ENCODE measurements around the gene CCDC43. TPM values are rescaled to one million over a fixed set of nuclear protein-coding genes. Genes with fewer than 3 reads are reported as not detected.

CCDC43 gene
- total RNA-seq, 2 experiments from 2014 or later = 31.8 to 33.7 TPM

GRCh38 chr17:44666006-44666405 is 23.6 kb downstream of the CCDC43 start:
- POLR2A ChIA-PET = no interaction called here
- intact Hi-C loops (cut with DNase I, micrococcal nuclease) = no loop called here
- DNase-seq (no peak), ATAC-seq (no peak)
- Mint-ChIP-seq H3K9me3 (ENCODE audit: low read depth) (no peaks in the 10 kb centered on the region), H3K36me3 (ENCODE audit: low read depth) (no peaks in the 10 kb centered on the region), H3K4me3 (no peak overlapping the region), H3K27ac (no peak overlapping the region), H3K4me1 (peaks cover 2% of the 10 kb centered on the region), H3K27me3 (peaks cover 3% of the 10 kb centered on the region)
- CTCF ChIA-PET = interaction anchor here (0.8 to 1.4 kb wide), 2 partner anchors 20 to 21 kb away, joined by 3 to 4 read pairs; no protein-coding TSS in a partner anchor

GRCh38 chr17:44664867-44665266 is 24.7 kb downstream of the CCDC43 start:
- intact Hi-C loops (cut with DNase I, micrococcal nuclease) = no loop called here
- DNase-seq = no peak
- Mint-ChIP-seq H3K36me3 (ENCODE audit: low read depth) (no peaks in the 10 kb centered on the region), H3K4me3 (no peak overlapping the region), H3K27ac (no peak overlapping the region), H3K27me3 (peaks cover 3% of the 10 kb centered on the region), H3K4me1 (peaks cover 2% of the 10 kb centered on the region), H3K9me3 (ENCODE audit: low read depth) (no peaks in the 10 kb centered on the region)
- CTCF ChIA-PET = no interaction called here
- POLR2A ChIA-PET = no interaction called here
- no peak for ATAC-seq

GRCh38 chr17:44663095-44663494 is 26.5 kb downstream of the CCDC43 start:
- intact Hi-C loops (cut with DNase I, micrococcal nuclease) = no loop called here
- ChIA-PET CTCF (interaction anchor here (0.6 to 1.0 kb wide), 3 partner anchors 13 to 360 kb away, joined by 3 to 6 read pairs (median 4); no protein-coding TSS in a partner anchor), POLR2A (no interaction called here)
- Mint-ChIP-seq H3K27ac (no peak overlapping the region), H3K4me1 (peaks cover 2% of the 10 kb centered on the region), H3K9me3 (ENCODE audit: low read depth) (no peaks in the 10 kb centered on the region), H3K4me3 (no peak overlapping the region), H3K27me3 (peaks cover 3% of the 10 kb centered on the region), H3K36me3 (ENCODE audit: low read depth) (no peaks in the 10 kb centered on the region)
- ATAC-seq (no peak), DNase-seq (no peak)

- no peak for DNase-seq
- Mint-ChIP-seq H3K9me3 (ENCODE audit: low read depth) (no peaks in the 10 kb centered on the region), H3K4me3 (no peak overlapping the region), H3K27ac (no peak overlapping the region), H3K4me1 (peaks cover 3% of the 10 kb centered on the region), H3K27me3 (peaks cover 7% of the 10 kb centered on the region), H3K36me3 (ENCODE audit: low read depth) (no peaks in the 10 kb centered on the region)
- intact Hi-C loops (cut with DNase I, micrococcal nuclease) = no loop called here
- ChIA-PET POLR2A (no interaction called here), CTCF (interaction anchor here (1.0 kb wide), 2 partner anchors 10 to 114 kb away, joined by 3 to 4 read pairs; no protein-coding TSS in a partner anchor)
- ATAC-seq = no peak
Observed at GRCh38 chr17:44661835-44662234, 27.7 kb downstream of the CCDC43 start.

GRCh38 chr17:44655983-44656710 is 33.4 kb downstream of the CCDC43 start, which contains the start of gene MEIOC:
Gene MEIOC, plus strand, starts transcription at chr17:44656468. Its CDS starts 146 bp downstream, at chr17:44656614.
- CTCF ChIA-PET = interaction anchor here (0.6 to 0.8 kb wide), 5 partner anchors 9 to 122 kb away, joined by 3 to 6 read pairs (median 3); no protein-coding TSS in a partner anchor
- H3K27ac Mint-ChIP-seq = no peak within 1 kb of the TSS
- intact Hi-C loops (cut with DNase I, micrococcal nuclease) = no loop called here

GRCh38 chr17:44653954-44654353 is 35.6 kb downstream of the CCDC43 start:
- POLR2A ChIA-PET = no interaction called here
- peaks cover 2% of the 10 kb centered on the region for H3K36me3 Mint-ChIP-seq (ENCODE audit: low read depth)
- DNase-seq = no peak
- peaks cover 32% of the 10 kb centered on the region for H3K27me3 Mint-ChIP-seq
- intact Hi-C loops (cut with DNase I, micrococcal nuclease) = no loop called here
- no peak overlapping the region for H3K4me3 Mint-ChIP-seq
- no peak overlapping the region for H3K27ac Mint-ChIP-seq
- peaks cover 8% of the 10 kb centered on the region for H3K4me1 Mint-ChIP-seq
- H3K9me3 Mint-ChIP-seq (ENCODE audit: low read depth) = peaks cover 1% of the 10 kb centered on the region
- CTCF ChIA-PET = interaction anchor here (0.6 to 0.7 kb wide), 2 partner anchors 42 to 131 kb away, joined by 3 read pairs; no protein-coding TSS in a partner anchor
- ATAC-seq = no peak

More at GRCh38 chr17:44655983-44656710, 33.4 kb downstream of the CCDC43 start, which contains the start of gene MEIOC:
- Mint-ChIP-seq H3K9me3 (ENCODE audit: low read depth) (peaks cover 1% of the 10 kb centered on the region), H3K27me3 (peaks cover 23% of the 10 kb centered on the region), H3K36me3 (ENCODE audit: low read depth) (peaks cover 2% of the 10 kb centered on the region), H3K4me1 (peaks cover 8% of the 10 kb centered on the region), H3K4me3 (peak within 1 kb of the TSS; percentile 63)
- peak; percentile 70 for DNase-seq
- POLR2A ChIA-PET = interaction anchor here (0.6 kb wide), 1 partner anchor 268 kb away, joined by 3 read pairs; no protein-coding TSS in a partner anchor
- ATAC-seq = peak; percentile 88

GRCh38 chr17:44653384-44653783 is 36.2 kb downstream of the CCDC43 start:
- Mint-ChIP-seq H3K4me3 (no peak overlapping the region), H3K9me3 (ENCODE audit: low read depth) (peaks cover 1% of the 10 kb centered on the region), H3K4me1 (peaks cover 8% of the 10 kb centered on the region), H3K36me3 (ENCODE audit: low read depth) (peaks cover 2% of the 10 kb centered on the region), H3K27me3 (peaks cover 34% of the 10 kb centered on the region), H3K27ac (no peak overlapping the region)
- ChIA-PET POLR2A (interaction anchor here (0.7 kb wide), 1 partner anchor 1580 kb away, joined by 4 read pairs; no protein-coding TSS in a partner anchor), CTCF (interaction anchor here (0.6 to 0.7 kb wide), 2 partner anchors 42 to 130 kb away, joined by 3 read pairs; no protein-coding TSS in a partner anchor)
- intact Hi-C loops (cut with DNase I, micrococcal nuclease) = no loop called here
- no peak for ATAC-seq
- DNase-seq = no peak

- POLR2A ChIA-PET = interaction anchor here (0.7 kb wide), 1 partner anchor 1579 kb away, joined by 4 read pairs; no protein-coding TSS in a partner anchor
- no peak overlapping the region for H3K27ac Mint-ChIP-seq
- CTCF ChIA-PET = no interaction called here
- H3K4me3 Mint-ChIP-seq = no peak overlapping the region
- ATAC-seq (no peak), DNase-seq (no peak)
- intact Hi-C loops (cut with DNase I, micrococcal nuclease) = no loop called here
- peaks cover 1% of the 10 kb centered on the region for H3K9me3 Mint-ChIP-seq (ENCODE audit: low read depth)
- H3K4me1 Mint-ChIP-seq = peaks cover 8% of the 10 kb centered on the region
- peaks cover 2% of the 10 kb centered on the region for H3K36me3 Mint-ChIP-seq (ENCODE audit: low read depth)
- peaks cover 39% of the 10 kb centered on the region for H3K27me3 Mint-ChIP-seq
Observed at GRCh38 chr17:44652727-44653126, 36.8 kb downstream of the CCDC43 start.

GRCh38 chr17:44651228-44651627 is 38.3 kb downstream of the CCDC43 start:
- peaks cover 4% of the 10 kb centered on the region for H3K4me1 Mint-ChIP-seq
- no peak overlapping the region for H3K27ac Mint-ChIP-seq
- no peak overlapping the region for H3K4me3 Mint-ChIP-seq
- POLR2A ChIA-PET = no interaction called here
- CTCF ChIA-PET = interaction anchor here (1.2 kb wide), 1 partner anchor 25 kb away, joined by 3 read pairs; no protein-coding TSS in a partner anchor
- no peak for ATAC-seq
- peaks cover 37% of the 10 kb centered on the region for H3K27me3 Mint-ChIP-seq
- intact Hi-C loops (cut with DNase I, micrococcal nuclease) = no loop called here
- no peak for DNase-seq
- peaks cover 2% of the 10 kb centered on the region for H3K36me3 Mint-ChIP-seq (ENCODE audit: low read depth)
- H3K9me3 Mint-ChIP-seq (ENCODE audit: low read depth) = peaks cover 1% of the 10 kb centered on the region

GRCh38 chr17:44648963-44649362 is 40.6 kb downstream of the CCDC43 start:
- intact Hi-C loops (cut with DNase I, micrococcal nuclease) = no loop called here
- Mint-ChIP-seq H3K9me3 (ENCODE audit: low read depth) (no peaks in the 10 kb centered on the region), H3K4me1 (no peaks in the 10 kb centered on the region), H3K27me3 (peaks cover 26% of the 10 kb centered on the region), H3K4me3 (no peak overlapping the region), H3K27ac (no peak overlapping the region), H3K36me3 (ENCODE audit: low read depth) (no peaks in the 10 kb centered on the region)
- CTCF ChIA-PET = interaction anchor here (0.6 to 1.0 kb wide), 3 partner anchors 12 to 182 kb away, joined by 3 to 4 read pairs (median 3); partner anchors contain the start of gene DBF4B
- POLR2A ChIA-PET = no interaction called here
- ATAC-seq = no peak
- DNase-seq = no peak

GRCh38 chr17:44647736-44648135 is 41.8 kb downstream of the CCDC43 start:
- Mint-ChIP-seq H3K27me3 (peaks cover 24% of the 10 kb centered on the region), H3K9me3 (ENCODE audit: low read depth) (no peaks in the 10 kb centered on the region), H3K4me1 (no peaks in the 10 kb centered on the region), H3K27ac (no peak overlapping the region), H3K36me3 (ENCODE audit: low read depth) (no peaks in the 10 kb centered on the region), H3K4me3 (no peak overlapping the region)
- intact Hi-C loops (cut with DNase I, micrococcal nuclease) = no loop called here
- DNase-seq = no peak
- ChIA-PET POLR2A (no interaction called here), CTCF (interaction anchor here (0.8 kb wide), 1 partner anchor 8 kb away, joined by 6 read pairs; no protein-coding TSS in a partner anchor)
- ATAC-seq = no peak

All from activated CD4-positive, alpha-beta T cell treated with anti-CD3 and anti-CD28 coated beads for 36 hours (primary cell).